ENCODE measurements around the gene RHEX. TPM values are rescaled to one million over a fixed set of nuclear protein-coding genes. Genes with fewer than 3 reads are reported as not detected.

The RHEX gene
- total and polyA plus RNA-seq, 2 of the 13 experiments (the other 11 are each of a cell fraction or from before 2014, with no cell fraction given), result 1.4 to 2.7 TPM

DNA sequence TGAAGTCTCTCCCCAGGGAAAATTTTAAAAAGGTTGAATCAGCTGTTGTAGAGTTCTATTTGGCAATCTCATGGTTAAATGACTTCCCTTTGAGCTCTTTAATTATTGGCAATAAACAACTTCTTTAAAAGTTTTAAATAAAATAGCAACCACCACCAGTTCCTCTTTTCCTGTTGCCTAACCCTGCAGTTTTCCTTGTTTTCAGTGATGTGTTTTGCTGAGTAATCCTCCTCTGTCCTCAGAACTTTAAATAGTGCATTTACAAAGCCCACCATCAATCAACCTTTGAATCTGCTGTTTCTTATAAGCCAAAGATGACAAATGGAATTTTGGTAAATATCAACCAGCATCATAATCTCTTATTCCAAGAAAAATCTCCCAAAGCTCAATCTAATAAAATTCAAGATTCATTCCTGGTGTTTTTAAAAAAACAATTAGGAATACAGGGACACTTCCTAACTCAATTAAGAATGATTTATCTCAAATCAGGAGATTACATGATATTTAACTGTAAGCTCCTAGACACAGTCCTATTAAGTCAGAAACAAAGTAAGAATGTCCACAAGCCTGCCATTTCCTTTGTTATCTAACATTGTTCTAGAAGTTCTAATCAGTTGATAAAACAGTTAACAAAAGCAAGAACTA lies 49.4 kb downstream of the RHEX start (continued):
- TF ChIP-seq PCBP2 (optimal IDR thresholded peaks at IDR 0.05; ENCODE audit: low read depth, low read length, poor library complexity, severe bottlenecking), result no peak
- no peak for TF ChIP-seq GTF2F1 (IDR thresholded peaks at IDR 0.05; ENCODE audit: low read length)

DNA sequence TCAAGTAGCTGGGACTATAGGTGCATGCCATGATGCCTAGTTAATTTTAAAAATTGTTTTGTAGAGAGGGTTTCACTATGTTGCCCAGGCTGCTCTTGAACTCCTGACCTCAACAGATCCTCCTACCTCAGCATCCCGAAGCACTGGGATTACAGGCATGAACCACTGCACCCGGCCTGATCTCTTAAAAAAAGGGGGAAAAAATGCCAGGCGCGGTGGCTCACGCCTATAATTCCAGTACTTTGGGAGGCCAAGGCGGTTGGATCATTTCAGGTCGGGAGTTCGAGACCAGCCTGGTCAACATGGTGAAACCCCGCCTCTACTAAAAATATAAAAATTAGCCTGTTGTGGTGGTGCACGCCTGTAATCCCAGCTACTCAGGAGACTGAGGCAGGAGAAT lies 51.0 kb downstream of the RHEX start:
- Histone ChIP-seq H4K20me1 (ENCODE audit: insufficient read depth, low read length) (no peaks in the 10 kb centered on the region), H3K36me3 (replicated peaks in 1 of 2; ENCODE audit: control insufficient read depth in 1 of 2, insufficient read depth in 2 of 2, low read length in 2 of 2) (no peaks in the 10 kb centered on the region), H3K9ac (ENCODE audit: insufficient read depth, low read depth, low read length) (no peak overlapping the region), H2AFZ (ENCODE audit: low read length) (no peak overlapping the region), H3K9me3 (ENCODE audit: low read length) (no peaks in the 10 kb centered on the region), H3K79me2 (ENCODE audit: insufficient read depth, low read length) (no peaks in the 10 kb centered on the region), H3K4me3 (replicated peaks in 1 of 3; ENCODE audit: insufficient read depth in 1 of 3, low read depth in 2 of 3, low read length in 3 of 3) (no peak overlapping the region), H3K27me3 (ENCODE audit: control insufficient read depth in 1 of 2, insufficient read depth in 2 of 2, low read length in 2 of 2) (no peaks in the 10 kb centered on the region), H3K27ac (ENCODE audit: extremely low read length, insufficient read depth, low read length) (no peak overlapping the region), H3K4me2 (ENCODE audit: low read depth, low read length) (no peak overlapping the region), H3K4me1 (ENCODE audit: insufficient read depth, low read length) (no peaks in the 10 kb centered on the region; the same call in 1 of the 2 replicates)
- ATAC-seq, result no peak
- no peak for DNase-seq (ENCODE audit: low spot score)
- CTCF ChIA-PET (ENCODE audit: low intra/inter-chr PET ratio, low total read pairs), result interaction anchor here (5.0 kb wide), 1 partner anchor 73 kb away, joined by 105 read pairs; no protein-coding TSS in a partner anchor
- FAIRE-seq, result no peak
- 93% methylated on average over 10 of the region's 10 CpGs for WGBS (ENCODE audit: low lambda C conversion rate)
- intact Hi-C loops (cut with micrococcal nuclease; ENCODE audit: unreplicated experiment) (no loop called here), in situ Hi-C loops (cut with HindIII; ENCODE audit: extremely low pct_ligation_motif_present, low pct_unique_long_range_greater_than_20kb) (loop anchor here (10.0 kb wide), 2 partner anchors 189 to 309 kb away; no protein-coding TSS in a partner anchor)
- POLR2A ChIA-PET, result no interaction called here
- BruUV-seq (replicated peaks), result no TSS peak
- TF ChIP-seq HIVEP1 (CRISPR knock-in tag; IDR thresholded peaks at IDR 0.05) (no peak), SRF (IDR thresholded peaks at IDR 0.05; ENCODE audit: low read depth, low read length) (no peak), MTA3 (CRISPR knock-in tag; IDR thresholded peaks at IDR 0.05) (no peak), MIXL1 (CRISPR knock-in tag; IDR thresholded peaks at IDR 0.05) (no peak), BHLHE40 (IDR thresholded peaks at IDR 0.05; ENCODE audit: low read length) (no peak), ZNF138 (CRISPR knock-in tag; IDR thresholded peaks at IDR 0.05; ENCODE audit: low read depth) (no peak), MED8 (CRISPR knock-in tag; IDR thresholded peaks at IDR 0.05; ENCODE audit: insufficient replicate concordance) (no peak), DPF2 (CRISPR knock-in tag; IDR thresholded peaks at IDR 0.05; ENCODE audit: borderline replicate concordance, low read depth) (no peak), ZNF234 (CRISPR knock-in tag; conservative IDR thresholded peaks at IDR 0.05) (no peak), ZNF510 (CRISPR knock-in tag; IDR thresholded peaks at IDR 0.05; ENCODE audit: low read depth) (no peak), SOX13 (IDR thresholded peaks at IDR 0.05) (no peak), SOX13 (CRISPR knock-in tag; conservative IDR thresholded peaks at IDR 0.05 in 1 of 2, IDR thresholded peaks at IDR 0.05 in 1 of 2) (no peak), MTF2 (CRISPR knock-in tag; IDR thresholded peaks at IDR 0.05; ENCODE audit: borderline replicate concordance) (no peak)
- TF ChIP-seq, protein P1, sequence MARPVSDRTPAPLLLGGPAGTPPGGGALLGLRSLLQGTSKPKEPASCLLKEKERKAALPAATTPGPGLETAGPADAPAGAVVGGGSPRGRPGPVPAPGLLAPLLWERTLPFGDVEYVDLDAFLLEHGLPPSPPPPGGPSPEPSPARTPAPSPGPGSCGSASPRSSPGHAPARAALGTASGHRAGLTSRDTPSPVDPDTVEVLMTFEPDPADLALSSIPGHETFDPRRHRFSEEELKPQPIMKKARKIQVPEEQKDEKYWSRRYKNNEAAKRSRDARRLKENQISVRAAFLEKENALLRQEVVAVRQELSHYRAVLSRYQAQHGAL (CRISPR knock-in tag; IDR thresholded peaks at IDR 0.05; ENCODE audit: not compliant biosample characterization), result no peak
- TF ChIP-seq, protein P2, sequence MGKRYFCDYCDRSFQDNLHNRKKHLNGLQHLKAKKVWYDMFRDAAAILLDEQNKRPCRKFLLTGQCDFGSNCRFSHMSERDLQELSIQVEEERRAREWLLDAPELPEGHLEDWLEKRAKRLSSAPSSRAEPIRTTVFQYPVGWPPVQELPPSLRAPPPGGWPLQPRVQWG (CRISPR knock-in tag; IDR thresholded peaks at IDR 0.05; ENCODE audit: borderline replicate concordance, low read depth), result no peak

Measured in HepG2 (cell line).